Upper lobe of left lung (tissue), 6 donors: Measurements from ENCODE around the gene POLG. TPM values are rescaled to one million over a fixed set of nuclear protein-coding genes. Genes with fewer than 3 reads are reported as not detected.

ENCODE experiments used
- ATAC-seq, 2 donors: fragments of 200-7000 bp; cut with Tn5 transposase; one replicate each; pipeline ENCODE4 v1.9.1; 2022; ENCODE audit warnings: mild to moderate bottlenecking in 2 of 2, moderate library complexity in 2 of 2; ENCODE audit not compliant: low FRiP score in 2 of 2
- DNase-seq, 2 donors: peaks; one replicate each; pipeline ENCODE4 v3.0.0-alpha.2; 2019 to 2020
- H3K27ac ChIP-seq, 4 donors: fragments of 200-600 bp; sonication (generic); one replicate each; pipeline ENCODE4 v1.5.1; 2016 to 2019
- H3K27me3 ChIP-seq, 4 donors: fragments of 200-600 bp; sonication (generic); one replicate each; pipeline ENCODE4 v1.5.1; 2017 to 2019
- H3K36me3 ChIP-seq, 4 donors: fragments of 200-600 bp; sonication (generic); one replicate each; pipeline ENCODE4 v1.5.1; 2016 to 2019
- H3K4me1 ChIP-seq, 4 donors: fragments of 200-600 bp; sonication (generic); one replicate each; pipeline ENCODE4 v1.5.1; 2018 to 2019
- H3K4me3 ChIP-seq, 4 donors: fragments of 200-600 bp; sonication (generic); one replicate each; pipeline ENCODE4 v1.5.1; 2017 to 2019; ENCODE audit warnings: mild to moderate bottlenecking in 2 of 4, moderate library complexity in 1 of 4
- H3K9me3 ChIP-seq, 4 donors: fragments of 200-600 bp; sonication (generic); one replicate each; pipeline ENCODE4 v1.5.1; 2018 to 2019
- EP300 ChIP-seq, 4 donors: sonication (generic); formaldehyde crosslinking; IDR thresholded peaks; one replicate each; pipeline ENCODE4 v1.5.1; 2017; ENCODE audit warnings: antibody characterized with exemption in 4 of 4, control low read depth in 2 of 4
- POLR2A ChIP-seq, 4 donors: fragments of 450-650 bp; IDR thresholded peaks; one replicate each; pipeline ENCODE4 v1.5.1; 2016 to 2017; ENCODE audit warnings: antibody characterized with exemption in 4 of 4, mild to moderate bottlenecking in 2 of 4
- POLR2AphosphoS5 ChIP-seq, 2 donors: sonication (generic); formaldehyde crosslinking; IDR thresholded peaks; one replicate each; pipeline ENCODE4 v1.5.1; 2017; ENCODE audit warnings: antibody characterized with exemption in 2 of 2
- WGBS, 2 donors: methylation state at CpG; one replicate each; pipeline ENCODE4 v1.1.5; 2017 to 2018; 5-methylcytosine and 5-hydroxymethylcytosine counted together
- total RNA-seq, 6 donors: library from RNA; depleted of rRNA in 4 of 6; stranded (reverse); fragments of >200 nt in 4 of 6; gene quantifications; one replicate each; pipeline versions ENCODE4 v1.1.0 to v1.2.1, GENCODE V29; 2016 to 2021
- TF ChIP-seq, protein P1 (sequence below), 6 experiments: fragments of 450-650 bp in 4 of 6; fragments of 200-600 bp in 2 of 6; sonication (generic) in 2 of 6; IDR thresholded peaks; one replicate each; pipeline ENCODE4 v1.5.1; 2016 to 2019; ENCODE audit warnings: antibody characterized with exemption in 6 of 6
- donor health status: DM: no; HTN: no; CAD: no; lungs with moderate emphysema.
- donor health status: DM: no; HTN: yes; CAD: no; lungs with severe emphysema.

Gene POLG
- total RNA-seq, 6 donors from 2014 or later, result 58.3 to 185 (median 75.0) TPM

GRCh38 chr15:89317186-89317720 is 17.4 kb downstream of the POLG start:
- Histone ChIP-seq H3K27me3 (no peaks in the 10 kb centered on the region), H3K9me3 (no peaks in the 10 kb centered on the region), H3K4me3 (no peak overlapping the region), H3K27ac (no peak overlapping the region), H3K4me1 (peaks cover 0 to 5% (median 2%) of the 10 kb centered on the region in 4 donors), H3K36me3 (peaks cover 40 to 84% (median 74%) of the 10 kb centered on the region in 4 donors)
- ATAC-seq (no peak), DNase-seq (no peak)
- TF ChIP-seq EP300 (IDR thresholded peaks at IDR 0.05), result no peak
- TF ChIP-seq POLR2AphosphoS5 (IDR thresholded peaks at IDR 0.05), result no peak
- no peak for TF ChIP-seq POLR2A (IDR thresholded peaks at IDR 0.05)
- TF ChIP-seq, protein P1, sequence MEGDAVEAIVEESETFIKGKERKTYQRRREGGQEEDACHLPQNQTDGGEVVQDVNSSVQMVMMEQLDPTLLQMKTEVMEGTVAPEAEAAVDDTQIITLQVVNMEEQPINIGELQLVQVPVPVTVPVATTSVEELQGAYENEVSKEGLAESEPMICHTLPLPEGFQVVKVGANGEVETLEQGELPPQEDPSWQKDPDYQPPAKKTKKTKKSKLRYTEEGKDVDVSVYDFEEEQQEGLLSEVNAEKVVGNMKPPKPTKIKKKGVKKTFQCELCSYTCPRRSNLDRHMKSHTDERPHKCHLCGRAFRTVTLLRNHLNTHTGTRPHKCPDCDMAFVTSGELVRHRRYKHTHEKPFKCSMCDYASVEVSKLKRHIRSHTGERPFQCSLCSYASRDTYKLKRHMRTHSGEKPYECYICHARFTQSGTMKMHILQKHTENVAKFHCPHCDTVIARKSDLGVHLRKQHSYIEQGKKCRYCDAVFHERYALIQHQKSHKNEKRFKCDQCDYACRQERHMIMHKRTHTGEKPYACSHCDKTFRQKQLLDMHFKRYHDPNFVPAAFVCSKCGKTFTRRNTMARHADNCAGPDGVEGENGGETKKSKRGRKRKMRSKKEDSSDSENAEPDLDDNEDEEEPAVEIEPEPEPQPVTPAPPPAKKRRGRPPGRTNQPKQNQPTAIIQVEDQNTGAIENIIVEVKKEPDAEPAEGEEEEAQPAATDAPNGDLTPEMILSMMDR (IDR thresholded peaks at IDR 0.05), result no peak
- 56 to 84% methylated on average over 4 of the region's 4 CpGs for WGBS, 2 donors

GRCh38 chr15:89316504-89316903 is 18.1 kb downstream of the POLG start:
- peaks cover 35 to 76% (median 67%) of the 10 kb centered on the region in 4 donors for H3K36me3 ChIP-seq
- DNase-seq (no peak), ATAC-seq (no peak)
- H3K4me1 ChIP-seq, result peaks cover 0 to 5% (median 2%) of the 10 kb centered on the region in 4 donors
- no peak for TF ChIP-seq POLR2A (IDR thresholded peaks at IDR 0.05)
- TF ChIP-seq, protein P1 (IDR thresholded peaks at IDR 0.05), result no peak
- TF ChIP-seq EP300 (IDR thresholded peaks at IDR 0.05), result no peak
- TF ChIP-seq POLR2AphosphoS5 (IDR thresholded peaks at IDR 0.05), result no peak
- no peak overlapping the region for H3K4me3 ChIP-seq
- no peak overlapping the region for H3K27ac ChIP-seq
- no peaks in the 10 kb centered on the region for H3K27me3 ChIP-seq
- 93 to 100% methylated on average over 5 of the region's 5 CpGs for WGBS, 2 donors
- H3K9me3 ChIP-seq, result no peaks in the 10 kb centered on the region

- H3K36me3 ChIP-seq, result peaks cover 33 to 66% (median 56%) of the 10 kb centered on the region in 4 donors
- WGBS, 2 donors, result 61 to 77% methylated on average over 2 of the region's 2 CpGs
These were observed 19.2 kb downstream of the POLG start for GRCh38 chr15:89315375-89315929.

DNA sequence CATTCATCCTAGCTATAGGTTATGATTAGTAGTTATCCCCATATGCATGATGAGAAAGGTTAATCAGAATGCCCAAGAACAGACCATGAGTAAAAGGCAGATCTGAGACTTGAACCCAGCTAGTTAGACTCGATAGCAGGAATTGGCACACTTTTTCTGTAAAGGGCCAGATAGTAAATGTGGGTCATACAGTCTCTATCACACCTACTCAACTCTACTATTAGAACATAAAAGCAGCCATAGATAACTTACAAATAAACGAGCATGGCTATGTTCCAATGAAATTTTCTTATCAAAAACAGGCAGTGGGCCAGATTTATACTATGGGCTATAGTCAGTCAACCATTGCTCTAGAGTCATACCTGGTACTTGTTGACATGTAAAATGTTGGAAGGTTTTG is 24.6 kb downstream of the POLG start:
- no peaks in the 10 kb centered on the region for H3K27me3 ChIP-seq
- peaks cover 0 to 14% (median 4%) of the 10 kb centered on the region in 4 donors for H3K36me3 ChIP-seq
- no peaks in the 10 kb centered on the region for H3K4me1 ChIP-seq
- H3K4me3 ChIP-seq, result no peak overlapping the region
- 75 to 83% methylated on average over 2 of the region's 2 CpGs for WGBS, 2 donors
- TF ChIP-seq, protein P1 (IDR thresholded peaks at IDR 0.05), result no peak
- TF ChIP-seq POLR2A (IDR thresholded peaks at IDR 0.05) (no peak), EP300 (IDR thresholded peaks at IDR 0.05) (no peak)
- H3K9me3 ChIP-seq, result no peaks in the 10 kb centered on the region
- no peak overlapping the region for H3K27ac ChIP-seq
- ATAC-seq (no peak), DNase-seq (no peak)

More at GRCh38 chr15:89315375-89315929, 19.2 kb downstream of the POLG start:
- Histone ChIP-seq H3K4me1 (peaks cover 0 to 5% (median 2%) of the 10 kb centered on the region in 4 donors), H3K9me3 (no peaks in the 10 kb centered on the region), H3K4me3 (no peak overlapping the region), H3K27me3 (no peaks in the 10 kb centered on the region), H3K27ac (no peak overlapping the region)
- no peak for TF ChIP-seq POLR2A (IDR thresholded peaks at IDR 0.05)
- DNase-seq (no peak), ATAC-seq (no peak)

- H3K4me1 ChIP-seq, result no peaks in the 10 kb centered on the region
- ATAC-seq, result no peak
- peaks cover 0 to 11% (median 0%) of the 10 kb centered on the region in 4 donors for H3K36me3 ChIP-seq
- no peak overlapping the region for H3K27ac ChIP-seq
- no peaks in the 10 kb centered on the region for H3K27me3 ChIP-seq
- H3K9me3 ChIP-seq, result no peaks in the 10 kb centered on the region
- no peak for DNase-seq
- no peak for TF ChIP-seq POLR2AphosphoS5 (IDR thresholded peaks at IDR 0.05)
- TF ChIP-seq, protein P1 (IDR thresholded peaks at IDR 0.05), result no peak
- no peak for TF ChIP-seq EP300 (IDR thresholded peaks at IDR 0.05)
- no peak for TF ChIP-seq POLR2A (IDR thresholded peaks at IDR 0.05)
- no peak overlapping the region for H3K4me3 ChIP-seq
- WGBS, 2 donors, result 59 to 94% methylated on average over 2 to 3 of the region's 3 CpGs
These were observed 26.4 kb downstream of the POLG start for GRCh38 chr15:89308236-89308635.
